GM23338 (cell line): Measurements from ENCODE around the gene DDX56. TPM values are rescaled to one million over a fixed set of nuclear protein-coding genes. Genes with fewer than 3 reads are reported as not detected.

Source experiments
- ATAC-seq: fragments of 200-7000 bp; cut with Tn5 transposase; 3 replicates; pipeline ENCODE4 v1.9.1; 2020
- DNase-seq: peaks from one replicate; pipeline ENCODE4 v3.0.0-alpha.2; 2015; ENCODE audit warnings: low spot score
- H2AFZ ChIP-seq: fragments of 200-600 bp; sonication (generic); 2 replicates; pipeline ENCODE4 v1.8.0; 2016; ENCODE audit warnings: antibody characterized with exemption, mild to moderate bottlenecking, moderate library complexity
- H3F3A ChIP-seq: fragments of 200-600 bp; sonication (generic); replicated peaks from 2 replicates; pipeline ENCODE4 v1.8.0; 2017; ENCODE audit warnings: antibody characterized with exemption, mixed run types, low read depth
- H3K27ac ChIP-seq: fragments of 200-600 bp; sonication (generic); 2 replicates; pipeline ENCODE4 v1.6.1; 2016; ENCODE audit warnings: low read depth
- H3K27me3 ChIP-seq: fragments of 200-600 bp; sonication (generic); 2 replicates; pipeline ENCODE4 v1.8.0; 2016; ENCODE audit warnings: mild to moderate bottlenecking, mixed run types, moderate library complexity; ENCODE audit not compliant: insufficient read depth
- H3K36me3 ChIP-seq: fragments of 200-600 bp; sonication (generic); 2 replicates; pipeline ENCODE4 v1.8.0; 2016; ENCODE audit warnings: mild to moderate bottlenecking; ENCODE audit not compliant: insufficient read depth
- H3K4me1 ChIP-seq: fragments of 200-600 bp; sonication (generic); 2 replicates; pipeline ENCODE4 v1.8.0; 2016; ENCODE audit warnings: mild to moderate bottlenecking, moderate library complexity; ENCODE audit not compliant: insufficient read depth
- H3K4me2 ChIP-seq: fragments of 200-600 bp; sonication (generic); 2 replicates; pipeline ENCODE4 v1.7.1; 2017; ENCODE audit warnings: mixed run types
- H3K4me3 ChIP-seq: fragments of 200-600 bp; sonication (generic); 2 replicates; pipeline ENCODE4 v1.6.1; 2016; ENCODE audit warnings: mixed run types
- H3K79me2 ChIP-seq: fragments of 200-600 bp; sonication (generic); replicated peaks from 2 replicates; pipeline ENCODE4 v1.8.0; 2017; ENCODE audit warnings: mild to moderate bottlenecking; ENCODE audit not compliant: insufficient read depth
- H3K9me2 ChIP-seq: fragments of 200-600 bp; sonication (generic); 2 replicates; pipeline ENCODE4 v1.8.0; 2017; ENCODE audit not compliant: insufficient read depth
- H4K20me1 ChIP-seq: fragments of 200-600 bp; sonication (generic); replicated peaks from 2 replicates; pipeline ENCODE4 v1.8.0; 2017; ENCODE audit warnings: mild to moderate bottlenecking; ENCODE audit not compliant: insufficient read depth
- H3K27ac Mint-ChIP-seq: 2 replicates; pipeline ENCODE4 v1.8.0; 2020; ENCODE audit warnings: inconsistent platforms, mild to moderate bottlenecking, moderate library complexity, mixed read lengths
- H3K27me3 Mint-ChIP-seq: 3 replicates; pipeline ENCODE4 v1.8.0; 2022; ENCODE audit warnings: low read depth, mild to moderate bottlenecking, moderate library complexity, mixed read lengths, inconsistent platforms; ENCODE audit not compliant: insufficient read depth, poor library complexity
- H3K36me3 Mint-ChIP-seq: 3 replicates; pipeline ENCODE4 v1.8.0; 2021; ENCODE audit warnings: low read depth, mild to moderate bottlenecking, inconsistent platforms, moderate library complexity, mixed read lengths
- H3K4me1 Mint-ChIP-seq: 3 replicates; pipeline ENCODE4 v1.8.0; 2020; ENCODE audit warnings: mild to moderate bottlenecking, inconsistent platforms, mixed read lengths
- H3K4me3 Mint-ChIP-seq: 3 replicates; pipeline ENCODE4 v1.8.0; 2021; ENCODE audit warnings: moderate library complexity, mild to moderate bottlenecking, inconsistent platforms, mixed read lengths
- H3K9me3 Mint-ChIP-seq: 3 replicates; pipeline ENCODE4 v1.8.0; 2020; ENCODE audit warnings: moderate library complexity, mild to moderate bottlenecking, inconsistent platforms, mixed read lengths
- CREB1 ChIP-seq: fragments of 250-450 bp; sonication (Bioruptor Pico); IDR thresholded peaks from 2 replicates; pipeline ENCODE4 v1.5.0; 2020; ENCODE audit warnings: low read depth, mild to moderate bottlenecking, moderate library complexity
- EZH2 ChIP-seq: fragments of 200-600 bp; sonication (generic); IDR thresholded peaks from one replicate; pipeline ENCODE4 v1.8.0; 2017; ENCODE audit warnings: antibody characterized with exemption, mild to moderate bottlenecking, low read depth; ENCODE audit not compliant: unreplicated experiment
- EZH2phosphoT487 ChIP-seq: fragments of 200-600 bp; sonication (generic); IDR thresholded peaks from one replicate; pipeline ENCODE4 v1.8.1; 2018; ENCODE audit warnings: antibody characterized with exemption; ENCODE audit not compliant: unreplicated experiment
- JUNB ChIP-seq: IDR thresholded peaks from one replicate; pipeline ENCODE4 v1.6.1; 2016; ENCODE audit warnings: antibody characterized with exemption; ENCODE audit not compliant: unreplicated experiment
- NANOG ChIP-seq: IDR thresholded peaks from 2 replicates; pipeline ENCODE4 v1.6.1; 2016; ENCODE audit warnings: antibody characterized with exemption, borderline replicate concordance
- POLR2AphosphoS5 ChIP-seq: IDR thresholded peaks from 2 replicates; pipeline ENCODE4 v1.6.1; 2016; ENCODE audit warnings: antibody characterized with exemption, low read depth
- STAT1 ChIP-seq: IDR thresholded peaks from one replicate; pipeline ENCODE4 v1.6.1; 2016; ENCODE audit warnings: antibody characterized with exemption; ENCODE audit not compliant: unreplicated experiment
- ZNF114 ChIP-seq: fragments of 250-450 bp; sonication (Bioruptor Pico); IDR thresholded peaks from 2 replicates; pipeline ENCODE4 v1.5.0; 2020; ENCODE audit warnings: mild to moderate bottlenecking, moderate library complexity
- ZNF331 ChIP-seq: fragments of 250-450 bp; sonication (Bioruptor Pico); IDR thresholded peaks from 2 replicates; pipeline ENCODE4 v1.5.0; 2020; ENCODE audit warnings: low read depth, mild to moderate bottlenecking, moderate library complexity
- polyA plus RNA-seq: library from polyadenylated mRNA; unstranded; fragments of >200 nt; fragmentation: Nextera tagmentation; extraction: Ambion mirVana; gene quantifications from 2 replicates; pipeline ENCODE4 v1.2.1, GENCODE V29; 2016
- total RNA-seq: library from RNA; depleted of rRNA; stranded (reverse); fragments of >200 nt; shearing (Covaris generic); gene quantifications from 2 replicates; pipeline ENCODE4 v1.2.3, GENCODE V29; 2014
- TF ChIP-seq, protein P1 (sequence below): IDR thresholded peaks from 2 replicates; pipeline ENCODE4 v1.6.1; 2016; ENCODE audit warnings: antibody characterized with exemption
- TF ChIP-seq, protein P2 (sequence below), 2 experiments: fragments of 200-600 bp in 1 of 2; sonication (generic) in 1 of 2; conservative IDR thresholded peaks; 2 replicates each; pipeline versions ENCODE4 v1.5.1 to v1.6.1; 2016 to 2017; ENCODE audit warnings: antibody characterized with exemption in 2 of 2, low read depth in 2 of 2, mild to moderate bottlenecking in 2 of 2, moderate library complexity in 1 of 2
- TF ChIP-seq, protein P3 (sequence below): IDR thresholded peaks from one replicate; pipeline ENCODE4 v1.6.1; 2018; ENCODE audit warnings: antibody characterized with exemption; ENCODE audit not compliant: unreplicated experiment
- TF ChIP-seq, protein P4 (sequence below): fragments of 250-450 bp; sonication (Bioruptor Pico); IDR thresholded peaks from 2 replicates; pipeline ENCODE4 v1.5.0; 2020; ENCODE audit warnings: mild to moderate bottlenecking, moderate library complexity

Gene DDX56
- total and polyA plus RNA-seq, 2 experiments from 2014 or later, result 44.1 to 72.3 TPM

DNA sequence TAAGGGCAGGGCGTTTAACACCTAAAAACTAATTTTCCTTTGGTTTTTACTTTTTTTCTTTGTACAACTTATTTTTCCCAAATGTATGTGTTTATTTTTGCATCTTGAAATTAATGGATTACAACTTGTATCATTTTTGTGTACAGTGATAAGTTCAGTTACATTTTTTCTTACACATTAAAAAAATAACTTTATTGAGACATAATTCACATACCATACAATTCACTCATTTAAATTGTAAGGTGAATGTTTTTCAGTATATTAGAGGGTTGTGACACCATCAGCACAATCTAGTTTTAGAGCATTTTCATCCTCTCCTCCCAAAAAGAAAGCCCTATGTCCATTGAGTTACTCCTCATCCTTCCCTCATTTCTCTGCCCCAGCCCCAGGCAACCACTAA, 44.3 kb upstream of the DDX56 start:
- TF ChIP-seq EZH2phosphoT487 (no peak), NANOG (no peak), ZNF331 (CRISPR knock-in tag) (no peak), POLR2AphosphoS5 (no peak), EZH2 (no peak), ZNF114 (CRISPR knock-in tag) (no peak), JUNB (no peak), STAT1 (no peak), CREB1 (CRISPR knock-in tag) (no peak)
- TF ChIP-seq, protein P1, sequence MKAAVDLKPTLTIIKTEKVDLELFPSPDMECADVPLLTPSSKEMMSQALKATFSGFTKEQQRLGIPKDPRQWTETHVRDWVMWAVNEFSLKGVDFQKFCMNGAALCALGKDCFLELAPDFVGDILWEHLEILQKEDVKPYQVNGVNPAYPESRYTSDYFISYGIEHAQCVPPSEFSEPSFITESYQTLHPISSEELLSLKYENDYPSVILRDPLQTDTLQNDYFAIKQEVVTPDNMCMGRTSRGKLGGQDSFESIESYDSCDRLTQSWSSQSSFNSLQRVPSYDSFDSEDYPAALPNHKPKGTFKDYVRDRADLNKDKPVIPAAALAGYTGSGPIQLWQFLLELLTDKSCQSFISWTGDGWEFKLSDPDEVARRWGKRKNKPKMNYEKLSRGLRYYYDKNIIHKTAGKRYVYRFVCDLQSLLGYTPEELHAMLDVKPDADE, result no peak
- TF ChIP-seq, protein P2, sequence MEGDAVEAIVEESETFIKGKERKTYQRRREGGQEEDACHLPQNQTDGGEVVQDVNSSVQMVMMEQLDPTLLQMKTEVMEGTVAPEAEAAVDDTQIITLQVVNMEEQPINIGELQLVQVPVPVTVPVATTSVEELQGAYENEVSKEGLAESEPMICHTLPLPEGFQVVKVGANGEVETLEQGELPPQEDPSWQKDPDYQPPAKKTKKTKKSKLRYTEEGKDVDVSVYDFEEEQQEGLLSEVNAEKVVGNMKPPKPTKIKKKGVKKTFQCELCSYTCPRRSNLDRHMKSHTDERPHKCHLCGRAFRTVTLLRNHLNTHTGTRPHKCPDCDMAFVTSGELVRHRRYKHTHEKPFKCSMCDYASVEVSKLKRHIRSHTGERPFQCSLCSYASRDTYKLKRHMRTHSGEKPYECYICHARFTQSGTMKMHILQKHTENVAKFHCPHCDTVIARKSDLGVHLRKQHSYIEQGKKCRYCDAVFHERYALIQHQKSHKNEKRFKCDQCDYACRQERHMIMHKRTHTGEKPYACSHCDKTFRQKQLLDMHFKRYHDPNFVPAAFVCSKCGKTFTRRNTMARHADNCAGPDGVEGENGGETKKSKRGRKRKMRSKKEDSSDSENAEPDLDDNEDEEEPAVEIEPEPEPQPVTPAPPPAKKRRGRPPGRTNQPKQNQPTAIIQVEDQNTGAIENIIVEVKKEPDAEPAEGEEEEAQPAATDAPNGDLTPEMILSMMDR (conservative IDR thresholded peaks at IDR 0.05; ENCODE audit: low read depth in 2 of 2), result no peak
- TF ChIP-seq, protein P3, sequence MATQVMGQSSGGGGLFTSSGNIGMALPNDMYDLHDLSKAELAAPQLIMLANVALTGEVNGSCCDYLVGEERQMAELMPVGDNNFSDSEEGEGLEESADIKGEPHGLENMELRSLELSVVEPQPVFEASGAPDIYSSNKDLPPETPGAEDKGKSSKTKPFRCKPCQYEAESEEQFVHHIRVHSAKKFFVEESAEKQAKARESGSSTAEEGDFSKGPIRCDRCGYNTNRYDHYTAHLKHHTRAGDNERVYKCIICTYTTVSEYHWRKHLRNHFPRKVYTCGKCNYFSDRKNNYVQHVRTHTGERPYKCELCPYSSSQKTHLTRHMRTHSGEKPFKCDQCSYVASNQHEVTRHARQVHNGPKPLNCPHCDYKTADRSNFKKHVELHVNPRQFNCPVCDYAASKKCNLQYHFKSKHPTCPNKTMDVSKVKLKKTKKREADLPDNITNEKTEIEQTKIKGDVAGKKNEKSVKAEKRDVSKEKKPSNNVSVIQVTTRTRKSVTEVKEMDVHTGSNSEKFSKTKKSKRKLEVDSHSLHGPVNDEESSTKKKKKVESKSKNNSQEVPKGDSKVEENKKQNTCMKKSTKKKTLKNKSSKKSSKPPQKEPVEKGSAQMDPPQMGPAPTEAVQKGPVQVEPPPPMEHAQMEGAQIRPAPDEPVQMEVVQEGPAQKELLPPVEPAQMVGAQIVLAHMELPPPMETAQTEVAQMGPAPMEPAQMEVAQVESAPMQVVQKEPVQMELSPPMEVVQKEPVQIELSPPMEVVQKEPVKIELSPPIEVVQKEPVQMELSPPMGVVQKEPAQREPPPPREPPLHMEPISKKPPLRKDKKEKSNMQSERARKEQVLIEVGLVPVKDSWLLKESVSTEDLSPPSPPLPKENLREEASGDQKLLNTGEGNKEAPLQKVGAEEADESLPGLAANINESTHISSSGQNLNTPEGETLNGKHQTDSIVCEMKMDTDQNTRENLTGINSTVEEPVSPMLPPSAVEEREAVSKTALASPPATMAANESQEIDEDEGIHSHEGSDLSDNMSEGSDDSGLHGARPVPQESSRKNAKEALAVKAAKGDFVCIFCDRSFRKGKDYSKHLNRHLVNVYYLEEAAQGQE, result no peak
- TF ChIP-seq, protein P4, sequence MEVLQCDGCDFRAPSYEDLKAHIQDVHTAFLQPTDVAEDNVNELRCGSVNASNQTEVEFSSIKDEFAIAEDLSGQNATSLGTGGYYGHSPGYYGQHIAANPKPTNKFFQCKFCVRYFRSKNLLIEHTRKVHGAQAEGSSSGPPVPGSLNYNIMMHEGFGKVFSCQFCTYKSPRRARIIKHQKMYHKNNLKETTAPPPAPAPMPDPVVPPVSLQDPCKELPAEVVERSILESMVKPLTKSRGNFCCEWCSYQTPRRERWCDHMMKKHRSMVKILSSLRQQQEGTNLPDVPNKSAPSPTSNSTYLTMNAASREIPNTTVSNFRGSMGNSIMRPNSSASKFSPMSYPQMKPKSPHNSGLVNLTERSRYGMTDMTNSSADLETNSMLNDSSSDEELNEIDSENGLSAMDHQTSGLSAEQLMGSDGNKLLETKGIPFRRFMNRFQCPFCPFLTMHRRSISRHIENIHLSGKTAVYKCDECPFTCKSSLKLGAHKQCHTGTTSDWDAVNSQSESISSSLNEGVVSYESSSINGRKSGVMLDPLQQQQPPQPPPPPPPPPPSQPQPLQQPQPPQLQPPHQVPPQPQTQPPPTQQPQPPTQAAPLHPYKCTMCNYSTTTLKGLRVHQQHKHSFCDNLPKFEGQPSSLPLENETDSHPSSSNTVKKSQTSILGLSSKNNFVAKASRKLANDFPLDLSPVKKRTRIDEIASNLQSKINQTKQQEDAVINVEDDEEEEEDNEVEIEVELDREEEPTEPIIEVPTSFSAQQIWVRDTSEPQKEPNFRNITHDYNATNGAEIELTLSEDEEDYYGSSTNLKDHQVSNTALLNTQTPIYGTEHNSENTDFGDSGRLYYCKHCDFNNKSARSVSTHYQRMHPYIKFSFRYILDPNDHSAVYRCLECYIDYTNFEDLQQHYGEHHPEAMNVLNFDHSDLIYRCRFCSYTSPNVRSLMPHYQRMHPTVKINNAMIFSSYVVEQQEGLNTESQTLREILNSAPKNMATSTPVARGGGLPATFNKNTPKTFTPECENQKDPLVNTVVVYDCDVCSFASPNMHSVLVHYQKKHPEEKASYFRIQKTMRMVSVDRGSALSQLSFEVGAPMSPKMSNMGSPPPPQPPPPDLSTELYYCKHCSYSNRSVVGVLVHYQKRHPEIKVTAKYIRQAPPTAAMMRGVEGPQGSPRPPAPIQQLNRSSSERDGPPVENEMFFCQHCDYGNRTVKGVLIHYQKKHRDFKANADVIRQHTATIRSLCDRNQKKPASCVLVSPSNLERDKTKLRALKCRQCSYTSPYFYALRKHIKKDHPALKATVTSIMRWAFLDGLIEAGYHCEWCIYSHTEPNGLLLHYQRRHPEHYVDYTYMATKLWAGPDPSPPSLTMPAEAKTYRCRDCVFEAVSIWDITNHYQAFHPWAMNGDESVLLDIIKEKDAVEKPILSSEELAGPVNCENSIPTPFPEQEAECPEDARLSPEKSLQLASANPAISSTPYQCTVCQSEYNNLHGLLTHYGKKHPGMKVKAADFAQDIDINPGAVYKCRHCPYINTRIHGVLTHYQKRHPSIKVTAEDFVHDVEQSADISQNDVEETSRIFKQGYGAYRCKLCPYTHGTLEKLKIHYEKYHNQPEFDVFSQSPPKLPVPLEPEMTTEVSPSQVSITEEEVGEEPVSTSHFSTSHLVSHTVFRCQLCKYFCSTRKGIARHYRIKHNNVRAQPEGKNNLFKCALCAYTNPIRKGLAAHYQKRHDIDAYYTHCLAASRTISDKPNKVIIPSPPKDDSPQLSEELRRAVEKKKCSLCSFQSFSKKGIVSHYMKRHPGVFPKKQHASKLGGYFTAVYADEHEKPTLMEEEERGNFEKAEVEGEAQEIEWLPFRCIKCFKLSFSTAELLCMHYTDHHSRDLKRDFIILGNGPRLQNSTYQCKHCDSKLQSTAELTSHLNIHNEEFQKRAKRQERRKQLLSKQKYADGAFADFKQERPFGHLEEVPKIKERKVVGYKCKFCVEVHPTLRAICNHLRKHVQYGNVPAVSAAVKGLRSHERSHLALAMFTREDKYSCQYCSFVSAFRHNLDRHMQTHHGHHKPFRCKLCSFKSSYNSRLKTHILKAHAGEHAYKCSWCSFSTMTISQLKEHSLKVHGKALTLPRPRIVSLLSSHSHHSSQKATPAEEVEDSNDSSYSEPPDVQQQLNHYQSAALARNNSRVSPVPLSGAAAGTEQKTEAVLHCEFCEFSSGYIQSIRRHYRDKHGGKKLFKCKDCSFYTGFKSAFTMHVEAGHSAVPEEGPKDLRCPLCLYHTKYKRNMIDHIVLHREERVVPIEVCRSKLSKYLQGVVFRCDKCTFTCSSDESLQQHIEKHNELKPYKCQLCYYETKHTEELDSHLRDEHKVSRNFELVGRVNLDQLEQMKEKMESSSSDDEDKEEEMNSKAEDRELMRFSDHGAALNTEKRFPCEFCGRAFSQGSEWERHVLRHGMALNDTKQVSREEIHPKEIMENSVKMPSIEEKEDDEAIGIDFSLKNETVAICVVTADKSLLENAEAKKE, result no peak
- no peak overlapping the region for H3K27ac ChIP-seq
- H3K79me2 ChIP-seq, result peaks cover 99% of the 10 kb centered on the region
- H3K9me2 ChIP-seq, result no peaks in the 10 kb centered on the region
- H3K4me3 ChIP-seq, result no peak overlapping the region
- H3K4me1 ChIP-seq, result peaks cover 13% of the 10 kb centered on the region
- Mint-ChIP-seq H3K27me3 (peaks cover 9% of the 10 kb centered on the region), H3K27ac (no peak overlapping the region), H3K9me3 (no peaks in the 10 kb centered on the region), H3K36me3 (no peaks in the 10 kb centered on the region), H3K4me3 (no peak overlapping the region), H3K4me1 (peaks cover 21% of the 10 kb centered on the region)
- no peak overlapping the region for H3K4me2 ChIP-seq
- H2AFZ ChIP-seq, result no peak overlapping the region
- ATAC-seq (no peak), DNase-seq (no peak)
- H3K36me3 ChIP-seq, result no peaks in the 10 kb centered on the region
- no peaks in the 10 kb centered on the region for H3K27me3 ChIP-seq
- H3F3A ChIP-seq, result no peaks in the 10 kb centered on the region
- peaks cover 24% of the 10 kb centered on the region for H4K20me1 ChIP-seq
